IMR-90 (cell line): ENCODE measurements around the gene PDE11A. TPM values are rescaled to one million over a fixed set of nuclear protein-coding genes. Genes with fewer than 3 reads are reported as not detected.

Experiments used
- ATAC-seq: fragments of 200-7000 bp; cut with Tn5 transposase; 2 replicates; pipeline ENCODE4 v1.9.1; 2020; ENCODE audit warnings: low read depth, mild to moderate bottlenecking, moderate library complexity
- BruUV-seq: library from RNA; stranded (reverse); fragments of 400-500 nt; replicated peaks from 2 replicates; lab custom pipeline; 2021; lab: Mats Ljungman, UMichigan
- CTCF ChIA-PET: fragments of 300-600 bp; formaldehyde crosslinking; extraction: SDS; loops from one replicate; lab custom pipeline; 2021; ENCODE audit warnings: antibody characterized with exemption; lab: Yijun Ruan, JAX
- POLR2A ChIA-PET: fragments of 300-600 bp; sonication (Branson Sonifier 250); formaldehyde crosslinking; loops from one replicate; lab custom pipeline; 2022; ENCODE audit warnings: antibody characterized with exemption; ENCODE audit not compliant: unreplicated experiment; lab: Charles Lee
- DNase-seq: peaks from one replicate; pipeline ENCODE4 v3.0.0; 2013
- H2AFZ ChIP-seq: replicated peaks from 2 replicates; pipeline ENCODE3; 2013; ENCODE audit warnings: low read length, mild to moderate bottlenecking; ENCODE audit not compliant: poor library complexity
- H2AK5ac ChIP-seq: 2 replicates; pipeline ENCODE4 v1.6.1; 2013; ENCODE audit warnings: low read depth, low read length, inconsistent platforms
- H2AK9ac ChIP-seq: replicated peaks from 2 replicates; pipeline ENCODE3; 2013; ENCODE audit warnings: mild to moderate bottlenecking, low read depth, low read length, moderate library complexity; ENCODE audit not compliant: poor library complexity
- H2BK120ac ChIP-seq: 2 replicates; pipeline ENCODE4 v1.6.1; 2013; ENCODE audit warnings: low read depth, low read length, inconsistent platforms
- H2BK15ac ChIP-seq: 3 replicates; pipeline ENCODE4 v1.6.1; 2013; ENCODE audit warnings: low read depth, low read length, inconsistent platforms
- H2BK20ac ChIP-seq: 2 replicates; pipeline ENCODE4 v1.6.1; 2013; ENCODE audit warnings: low read depth, mild to moderate bottlenecking, inconsistent platforms, low read length, moderate library complexity
- H2BK5ac ChIP-seq: 2 replicates; pipeline ENCODE4 v1.6.1; 2013; ENCODE audit warnings: mild to moderate bottlenecking, low read depth, low read length, inconsistent platforms; ENCODE audit not compliant: poor library complexity, severe bottlenecking
- H3K14ac ChIP-seq: replicated peaks from 2 replicates; pipeline ENCODE4 v1.6.1; 2013; ENCODE audit warnings: low read depth, low read length, inconsistent platforms
- H3K18ac ChIP-seq: 2 replicates; pipeline ENCODE4 v1.6.1; 2013; ENCODE audit warnings: low read depth, low read length, control low read depth
- H3K23ac ChIP-seq: 2 replicates; pipeline ENCODE4 v1.6.1; 2013; ENCODE audit warnings: low read depth, low read length, inconsistent platforms
- H3K27ac ChIP-seq: 2 replicates; pipeline ENCODE4 v1.5.1; 2013; ENCODE audit warnings: mild to moderate bottlenecking, control low read depth, low read length; ENCODE audit not compliant: insufficient read depth
- H3K27me3 ChIP-seq: 2 replicates; pipeline ENCODE4 v1.6.1; 2013; ENCODE audit warnings: low read length; ENCODE audit not compliant: control insufficient read depth, insufficient read depth
- H3K36me3 ChIP-seq: 2 replicates; pipeline ENCODE4 v1.6.1; 2013; ENCODE audit warnings: low read length, mixed read lengths; ENCODE audit not compliant: control insufficient read depth, insufficient read depth
- H3K4ac ChIP-seq: 2 replicates; pipeline ENCODE4 v1.6.1; 2013; ENCODE audit warnings: low read depth, low read length, inconsistent platforms
- H3K4me1 ChIP-seq: 2 replicates; pipeline ENCODE4 v1.6.1; 2013; ENCODE audit warnings: low read length, mixed read lengths; ENCODE audit not compliant: control insufficient read depth, insufficient read depth
- H3K4me2 ChIP-seq: 2 replicates; pipeline ENCODE4 v1.6.1; 2013; ENCODE audit warnings: low read depth, mild to moderate bottlenecking, control low read depth, low read length, moderate library complexity
- H3K4me3 ChIP-seq: 2 replicates; pipeline ENCODE4 v1.5.1; 2013; ENCODE audit warnings: low read depth, mild to moderate bottlenecking, control low read depth, low read length, moderate library complexity; ENCODE audit not compliant: insufficient read depth
- H3K56ac ChIP-seq: 2 replicates; pipeline ENCODE4 v1.6.1; 2013; ENCODE audit warnings: low read length, inconsistent platforms; ENCODE audit not compliant: insufficient read depth; ENCODE audit errors: extremely low read depth
- H3K79me1 ChIP-seq, 2 experiments: 2 replicates each; pipeline ENCODE4 v1.6.1; 2013; ENCODE audit warnings: low read length in 2 of 2, inconsistent platforms in 1 of 2, low read depth in 1 of 2
- H3K9ac ChIP-seq: 2 replicates; pipeline ENCODE4 v1.6.1; 2013; ENCODE audit warnings: low read depth, low read length, control low read depth
- H3K9me1 ChIP-seq: 2 replicates; pipeline ENCODE4 v1.6.1; 2013; ENCODE audit warnings: low read length, inconsistent platforms; ENCODE audit not compliant: insufficient read depth
- H3K9me3 ChIP-seq: 2 replicates; pipeline ENCODE4 v1.6.1; 2013; ENCODE audit warnings: low read length; ENCODE audit not compliant: control insufficient read depth, insufficient read depth
- H4K20me1 ChIP-seq: 2 replicates; pipeline ENCODE4 v1.6.1; 2013; ENCODE audit warnings: low read length, inconsistent platforms; ENCODE audit not compliant: insufficient read depth
- H4K5ac ChIP-seq: 2 replicates; pipeline ENCODE4 v1.6.1; 2013; ENCODE audit warnings: mild to moderate bottlenecking, low read depth, low read length, control low read depth
- H4K8ac ChIP-seq, 2 experiments: 2 replicates each; pipeline ENCODE4 v1.6.1; 2013; ENCODE audit warnings: low read depth in 2 of 2, low read length in 2 of 2, control low read depth in 1 of 2, inconsistent platforms in 1 of 2
- H4K91ac ChIP-seq: 2 replicates; pipeline ENCODE4 v1.6.1; 2013; ENCODE audit warnings: low read depth, low read length, inconsistent platforms; ENCODE audit not compliant: insufficient read depth
- BHLHE40 ChIP-seq: fragments of 150-350 bp; IDR thresholded peaks from 2 replicates; pipeline ENCODE4 v1.6.1; 2016; ENCODE audit warnings: mild to moderate bottlenecking, low read depth, low read length
- CHD1 ChIP-seq: IDR thresholded peaks from 2 replicates; pipeline ENCODE4 v1.6.1; 2012; ENCODE audit warnings: low read depth, low read length, improper control_type of control experiment
- ELK1 ChIP-seq: fragments of 150-350 bp; IDR thresholded peaks from 2 replicates; pipeline ENCODE4 v1.6.1; 2016; ENCODE audit warnings: low read depth, mild to moderate bottlenecking, low read length, moderate library complexity, borderline replicate concordance
- FOS ChIP-seq: fragments of 150-350 bp; IDR thresholded peaks from 2 replicates; pipeline ENCODE4 v1.6.1; 2016; ENCODE audit warnings: low read depth, low read length
- MAZ ChIP-seq: IDR thresholded peaks from 2 replicates; pipeline ENCODE4 v1.6.1; 2012; ENCODE audit warnings: low read depth, mild to moderate bottlenecking, low read length, improper control_type of control experiment, moderate library complexity, borderline replicate concordance
- MXI1 ChIP-seq: IDR thresholded peaks from 2 replicates; pipeline ENCODE4 v1.6.1; 2012; ENCODE audit warnings: low read depth, mild to moderate bottlenecking, low read length, moderate library complexity, borderline replicate concordance
- NFE2L2 ChIP-seq: fragments of 150-350 bp; IDR thresholded peaks from 2 replicates; pipeline ENCODE4 v1.6.1; 2016; ENCODE audit warnings: low read depth, mild to moderate bottlenecking, low read length
- POLR2A ChIP-seq: IDR thresholded peaks from 2 replicates; pipeline ENCODE4 v1.6.1; 2012; ENCODE audit warnings: mild to moderate bottlenecking, low read depth, low read length
- RCOR1 ChIP-seq: IDR thresholded peaks from 2 replicates; pipeline ENCODE4 v1.6.1; 2012; ENCODE audit warnings: mild to moderate bottlenecking, low read length, improper control_type of control experiment; ENCODE audit not compliant: insufficient replicate concordance
- RFX5 ChIP-seq: IDR thresholded peaks from 2 replicates; pipeline ENCODE4 v1.8.0; 2012; ENCODE audit warnings: low read depth, mild to moderate bottlenecking, low read length, moderate library complexity
- USF2 ChIP-seq: fragments of 150-350 bp; IDR thresholded peaks from 2 replicates; pipeline ENCODE4 v1.6.1; 2017; ENCODE audit warnings: mild to moderate bottlenecking, antibody characterized with exemption, low read length, low read depth
- dilution Hi-C: fragments of 300-500 bp; cut with HindIII; formaldehyde crosslinking; loops from one replicate; pipeline ENCODE4 v1.14.3; 2018; ENCODE audit warnings: low sequenced_read_pairs; ENCODE audit not compliant: unreplicated experiment
- in situ Hi-C: fragments of 300-500 bp; cut with MboI; formaldehyde crosslinking; loops from 3 replicates; pipeline ENCODE4 v1.14.3; 2019; ENCODE audit warnings: low sequenced_read_pairs, inconsistent platforms, mixed read lengths
- intact Hi-C: fragments of 100-400 bp; cut with micrococcal nuclease; formaldehyde crosslinking; loops from 2 replicates; pipeline ENCODE4 v1.10.0; 2022
- polyA plus RNA-seq, 3 experiments: library from polyadenylated mRNA; depleted of rRNA; stranded (reverse); fragments of >200 nt; gene quantifications; 2 replicates each; pipeline ENCODE4 v1.2.3, GENCODE V29; 2012; ENCODE audit warnings: low replicate concordance in 1 of 3
- total RNA-seq: library from RNA; depleted of rRNA; stranded (reverse); fragments of >200 nt; gene quantifications from 2 replicates; pipeline ENCODE4 v1.2.3, GENCODE V29; 2012
- TF ChIP-seq, protein P1 (sequence below): conservative IDR thresholded peaks from 2 replicates; pipeline ENCODE4 v1.5.1; 2012; ENCODE audit warnings: mild to moderate bottlenecking, low read depth, low read length, improper control_type of control experiment

The PDE11A gene
- total and polyA plus RNA-seq, 2 of the 4 experiments (the other 2 are of a cell fraction) = 0.21 to 0.72 TPM

- Histone ChIP-seq H4K91ac (no peak overlapping the region), H3K9me1 (no peaks in the 10 kb centered on the region), H2BK20ac (no peak overlapping the region), H3K4me1 (no peaks in the 10 kb centered on the region), H4K5ac (no peak overlapping the region), H3K9ac (no peak overlapping the region), H3K4ac (no peak overlapping the region), H3K56ac (no peak overlapping the region), H2BK120ac (no peak overlapping the region), H3K27ac (no peak overlapping the region), H2AK5ac (no peak overlapping the region), H2AFZ (no peak overlapping the region), H3K4me3 (no peak overlapping the region), H2AK9ac (no peak overlapping the region), H2BK15ac (no peak overlapping the region), H3K36me3 (no peaks in the 10 kb centered on the region), H3K18ac (no peak overlapping the region), H3K79me1 (no peaks in the 10 kb centered on the region), H4K20me1 (no peaks in the 10 kb centered on the region), H3K27me3 (no peaks in the 10 kb centered on the region), H2BK5ac (no peak overlapping the region), H3K9me3 (no peaks in the 10 kb centered on the region), H3K23ac (no peak overlapping the region), H3K4me2 (no peak overlapping the region), H3K14ac (no peak overlapping the region), H4K8ac (no peak overlapping the region)
- TF ChIP-seq FOS (no peak), ELK1 (no peak), USF2 (no peak), RFX5 (no peak), MXI1 (no peak), POLR2A (no peak), CHD1 (no peak), BHLHE40 (no peak), RCOR1 (no peak), MAZ (no peak), NFE2L2 (no peak)
- TF ChIP-seq, protein P1, sequence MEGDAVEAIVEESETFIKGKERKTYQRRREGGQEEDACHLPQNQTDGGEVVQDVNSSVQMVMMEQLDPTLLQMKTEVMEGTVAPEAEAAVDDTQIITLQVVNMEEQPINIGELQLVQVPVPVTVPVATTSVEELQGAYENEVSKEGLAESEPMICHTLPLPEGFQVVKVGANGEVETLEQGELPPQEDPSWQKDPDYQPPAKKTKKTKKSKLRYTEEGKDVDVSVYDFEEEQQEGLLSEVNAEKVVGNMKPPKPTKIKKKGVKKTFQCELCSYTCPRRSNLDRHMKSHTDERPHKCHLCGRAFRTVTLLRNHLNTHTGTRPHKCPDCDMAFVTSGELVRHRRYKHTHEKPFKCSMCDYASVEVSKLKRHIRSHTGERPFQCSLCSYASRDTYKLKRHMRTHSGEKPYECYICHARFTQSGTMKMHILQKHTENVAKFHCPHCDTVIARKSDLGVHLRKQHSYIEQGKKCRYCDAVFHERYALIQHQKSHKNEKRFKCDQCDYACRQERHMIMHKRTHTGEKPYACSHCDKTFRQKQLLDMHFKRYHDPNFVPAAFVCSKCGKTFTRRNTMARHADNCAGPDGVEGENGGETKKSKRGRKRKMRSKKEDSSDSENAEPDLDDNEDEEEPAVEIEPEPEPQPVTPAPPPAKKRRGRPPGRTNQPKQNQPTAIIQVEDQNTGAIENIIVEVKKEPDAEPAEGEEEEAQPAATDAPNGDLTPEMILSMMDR = no peak
- DNase-seq (no peak), ATAC-seq (no peak)
- no TSS peak for BruUV-seq
- ChIA-PET POLR2A (no interaction called here), CTCF (no interaction called here)
- intact Hi-C loops (no loop called here), in situ Hi-C loops (no loop called here), dilution Hi-C loops (no loop called here)
These were observed 172.5 kb downstream of the PDE11A start for GRCh38 chr2:177900082-177900481.
